ENCODE results near the gene ERAP2.

GRCh38 chr5:96901384-96901783 lies 25.1 kb downstream of the ERAP2 start:
- peak in 2 of 6 experiments; percentile 5 to 17 for TF ChIP-seq CTCF (IDR thresholded peaks at IDR 0.05)
- TF ChIP-seq POLR2A (IDR thresholded peaks at IDR 0.05) = no peak
